K562 (cell line): ENCODE results near the gene TRAPPC12.

Source experiments
- ETV6 ChIP-seq, 3 experiments: fragments of 150-350 bp in 1 of 3; sonication (generic) in 1 of 3; formaldehyde crosslinking in 1 of 3; IDR thresholded peaks; 2 replicates each; pipeline versions ENCODE4 v1.6.1 to v1.8.0; 2014 to 2022; ENCODE audit warnings: borderline replicate concordance in 2 of 3, low read depth in 2 of 3, antibody characterized with exemption in 1 of 3, low read length in 1 of 3, mild to moderate bottlenecking in 1 of 3, missing genetic modification reagents in 1 of 3
- FOXK2 ChIP-seq, 2 experiments: fragments of 450-650 bp; IDR thresholded peaks in 1 of 2; conservative IDR thresholded peaks in 1 of 2; 2 replicates each; pipeline ENCODE4 v1.6.1; 2016; ENCODE audit warnings: low read depth in 2 of 2, mild to moderate bottlenecking in 1 of 2
- FOXP1 ChIP-seq: sonication (generic); formaldehyde crosslinking; IDR thresholded peaks from 2 replicates; pipeline ENCODE4 v1.8.0; 2022; ENCODE audit warnings: mild to moderate bottlenecking, missing genetic modification reagents
- GABPB1 ChIP-seq: sonication (generic); formaldehyde crosslinking; IDR thresholded peaks from 2 replicates; pipeline ENCODE4 v1.8.0; 2022; ENCODE audit warnings: mild to moderate bottlenecking, missing genetic modification reagents
- MYNN ChIP-seq, 2 experiments: sonication (generic); formaldehyde crosslinking in 1 of 2; IDR thresholded peaks; 2 replicates each; pipeline versions ENCODE4 v1.5.0 to v1.6.1; 2016 to 2020; ENCODE audit warnings: antibody characterized with exemption in 1 of 2, missing genetic modification reagents in 1 of 2
- POLR2A ChIP-seq: fragments of 450-650 bp; conservative IDR thresholded peaks from 2 replicates; pipeline ENCODE4 v1.6.1; 2016
- ZBTB33 ChIP-seq: sonication (generic); formaldehyde crosslinking; IDR thresholded peaks from 2 replicates; pipeline ENCODE4 v1.8.1; 2023; ENCODE audit warnings: mild to moderate bottlenecking, missing genetic modification reagents
- ZNF232 ChIP-seq: sonication (generic); formaldehyde crosslinking; IDR thresholded peaks from 2 replicates; pipeline ENCODE4 v1.8.0; 2022; ENCODE audit warnings: mild to moderate bottlenecking, missing genetic modification reagents
- ZNF24 ChIP-seq: fragments of 450-650 bp; IDR thresholded peaks from 2 replicates; pipeline ENCODE4 v1.6.1; 2016
- ZNF431 ChIP-seq: sonication (generic); formaldehyde crosslinking; IDR thresholded peaks from 2 replicates; pipeline ENCODE4 v1.8.0; 2022; ENCODE audit warnings: mild to moderate bottlenecking, missing genetic modification reagents
- ZNF717 ChIP-seq: fragments of 250-450 bp; sonication (Bioruptor Pico); IDR thresholded peaks from 2 replicates; pipeline ENCODE4 v1.5.0; 2021

- TF ChIP-seq FOXK2 (conservative IDR thresholded peaks at IDR 0.05 in 1 of 2, IDR thresholded peaks at IDR 0.05 in 1 of 2; ENCODE audit: low read depth in 2 of 2): no peak
- no peak for TF ChIP-seq POLR2A
- no peak for TF ChIP-seq ZNF431 (CRISPR knock-in tag)
- no peak for TF ChIP-seq ZNF717
- TF ChIP-seq ZBTB33 (CRISPR knock-in tag): no peak
- TF ChIP-seq MYNN (IDR thresholded peaks at IDR 0.05): no peak
- TF ChIP-seq MYNN (CRISPR knock-in tag; IDR thresholded peaks at IDR 0.05): no peak
- no peak for TF ChIP-seq ETV6 (IDR thresholded peaks at IDR 0.05; ENCODE audit: borderline replicate concordance in 1 of 2, low read depth in 2 of 2, low read length in 1 of 2)
- TF ChIP-seq ETV6 (CRISPR knock-in tag; IDR thresholded peaks at IDR 0.05; ENCODE audit: borderline replicate concordance): no peak
- TF ChIP-seq ZNF24: no peak
- no peak for TF ChIP-seq FOXP1 (CRISPR knock-in tag)
- no peak for TF ChIP-seq GABPB1 (CRISPR knock-in tag)
- no peak for TF ChIP-seq ZNF232 (CRISPR knock-in tag)
These were observed 110.2 kb downstream of the TRAPPC12 start for GRCh38 chr2:3489764-3490115.
